Activated B cell treated with CpG ODN at 0.5 μM for 24 hours (primary cell): ENCODE measurements around the gene SMG6. TPM values are rescaled to one million over a fixed set of nuclear protein-coding genes. Genes with fewer than 3 reads are reported as not detected.

Source experiments
- ATAC-seq: fragments of 200-7000 bp; cut with Tn5 transposase; one replicate; pipeline ENCODE4 v1.10.0; 2021; ENCODE audit warnings: low read depth, mild to moderate bottlenecking, moderate library complexity
- CTCF ChIA-PET: fragments of 350-600 bp; sonication (Branson Sonifier 250); formaldehyde crosslinking; loops from one replicate; lab custom pipeline; 2021; ENCODE audit warnings: antibody characterized with exemption; lab: Charles Lee
- POLR2A ChIA-PET: fragments of 350-600 bp; sonication (Branson Sonifier 250); formaldehyde crosslinking; loops from one replicate; lab custom pipeline; 2021; ENCODE audit warnings: antibody characterized with exemption; lab: Charles Lee
- DNase-seq: peaks from one replicate; pipeline ENCODE4 v3.0.0; 2022
- H3K27ac Mint-ChIP-seq: one replicate; pipeline ENCODE4 v1.8.0; 2020; ENCODE audit warnings: mixed read lengths
- H3K27me3 Mint-ChIP-seq: one replicate; pipeline ENCODE4 v1.8.0; 2021; ENCODE audit warnings: mixed read lengths
- H3K36me3 Mint-ChIP-seq: one replicate; pipeline ENCODE4 v1.8.0; 2021; ENCODE audit warnings: low read depth, mixed read lengths
- H3K4me1 Mint-ChIP-seq: one replicate; pipeline ENCODE4 v1.8.0; 2021; ENCODE audit warnings: mixed read lengths
- H3K4me3 Mint-ChIP-seq: one replicate; pipeline ENCODE4 v1.8.0; 2020; ENCODE audit warnings: mild to moderate bottlenecking, mixed read lengths
- H3K9me3 Mint-ChIP-seq: one replicate; pipeline ENCODE4 v1.8.0; 2020; ENCODE audit warnings: mixed read lengths
- intact Hi-C: fragments of 100-400 bp; cut with micrococcal nuclease; formaldehyde crosslinking; loops from one replicate; pipeline ENCODE4 v1.15.1; 2024
- total RNA-seq: library from RNA; stranded (reverse); gene quantifications from 2 replicates; pipeline ENCODE4 v1.2.3, GENCODE V29; 2022
- TF ChIP-seq, protein P1 (sequence below): fragments of 200-600 bp; IDR thresholded peaks from one replicate; pipeline ENCODE4 v1.8.0; 2022; ENCODE audit warnings: antibody characterized with exemption, mild to moderate bottlenecking

Gene SMG6
- total RNA-seq, 1 donor from 2014 or later: 30.5 TPM

GRCh38 chr17:2122641-2123302 is 180.8 kb downstream of the SMG6 start:
- no peak for DNase-seq
- Mint-ChIP-seq H3K27ac (no peak overlapping the region), H3K4me3 (peak overlapping the region; percentile 16), H3K4me1 (peaks cover 29% of the 10 kb centered on the region), H3K9me3 (no peaks in the 10 kb centered on the region), H3K36me3 (peaks cover 20% of the 10 kb centered on the region), H3K27me3 (no peaks in the 10 kb centered on the region)
- intact Hi-C loops: loop anchor here (5.0 kb wide), 2 partner anchors 35 kb away; no protein-coding TSS in a partner anchor
- TF ChIP-seq, protein P1, sequence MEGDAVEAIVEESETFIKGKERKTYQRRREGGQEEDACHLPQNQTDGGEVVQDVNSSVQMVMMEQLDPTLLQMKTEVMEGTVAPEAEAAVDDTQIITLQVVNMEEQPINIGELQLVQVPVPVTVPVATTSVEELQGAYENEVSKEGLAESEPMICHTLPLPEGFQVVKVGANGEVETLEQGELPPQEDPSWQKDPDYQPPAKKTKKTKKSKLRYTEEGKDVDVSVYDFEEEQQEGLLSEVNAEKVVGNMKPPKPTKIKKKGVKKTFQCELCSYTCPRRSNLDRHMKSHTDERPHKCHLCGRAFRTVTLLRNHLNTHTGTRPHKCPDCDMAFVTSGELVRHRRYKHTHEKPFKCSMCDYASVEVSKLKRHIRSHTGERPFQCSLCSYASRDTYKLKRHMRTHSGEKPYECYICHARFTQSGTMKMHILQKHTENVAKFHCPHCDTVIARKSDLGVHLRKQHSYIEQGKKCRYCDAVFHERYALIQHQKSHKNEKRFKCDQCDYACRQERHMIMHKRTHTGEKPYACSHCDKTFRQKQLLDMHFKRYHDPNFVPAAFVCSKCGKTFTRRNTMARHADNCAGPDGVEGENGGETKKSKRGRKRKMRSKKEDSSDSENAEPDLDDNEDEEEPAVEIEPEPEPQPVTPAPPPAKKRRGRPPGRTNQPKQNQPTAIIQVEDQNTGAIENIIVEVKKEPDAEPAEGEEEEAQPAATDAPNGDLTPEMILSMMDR: no peak
- POLR2A ChIA-PET: interaction anchor here (0.5 to 0.9 kb wide), 2 partner anchors 29 to 33 kb away, joined by 3 read pairs; no protein-coding TSS in a partner anchor
- CTCF ChIA-PET: interaction anchor here (1.0 kb wide), 1 partner anchor 33 kb away, joined by 3 read pairs; no protein-coding TSS in a partner anchor
- ATAC-seq: peak; percentile 18

GRCh38 chr17:2120586-2121335 is 182.8 kb downstream of the SMG6 start:
- ChIA-PET CTCF (interaction anchor here (0.9 to 1.8 kb wide), 2 partner anchors 95 to 124 kb away, joined by 3 to 5 read pairs; no protein-coding TSS in a partner anchor), POLR2A (interaction anchor here (0.5 to 1.0 kb wide), 4 partner anchors 14 to 115 kb away, joined by 3 to 11 read pairs (median 3); no protein-coding TSS in a partner anchor)
- DNase-seq: no peak
- Mint-ChIP-seq H3K36me3 (peaks cover 14% of the 10 kb centered on the region), H3K9me3 (no peaks in the 10 kb centered on the region), H3K27ac (no peak overlapping the region), H3K27me3 (no peaks in the 10 kb centered on the region), H3K4me1 (peaks cover 29% of the 10 kb centered on the region), H3K4me3 (no peak overlapping the region)
- no peak for ATAC-seq
- intact Hi-C loops: loop anchor here (5.0 kb wide), 2 partner anchors 33 to 37 kb away; no protein-coding TSS in a partner anchor
- TF ChIP-seq, protein P1: no peak

DNA sequence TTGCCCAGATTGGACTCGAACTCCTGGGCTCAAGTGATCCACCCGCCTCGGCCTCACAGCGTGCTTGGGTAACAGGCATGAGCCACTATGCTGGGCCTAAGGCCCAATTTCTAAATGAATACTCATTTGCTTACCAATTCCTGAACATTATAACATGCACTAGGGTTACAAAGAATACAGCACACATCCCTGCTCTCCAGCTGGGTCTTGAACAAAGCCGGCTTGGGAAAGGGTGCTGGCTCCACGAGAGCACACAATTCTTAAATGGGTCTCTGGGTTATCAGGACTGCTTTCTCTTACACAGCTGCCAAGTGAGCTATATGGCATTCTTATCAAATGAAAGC is 190.3 kb downstream of the SMG6 start:
- DNase-seq (no peak), ATAC-seq (no peak)
- ChIA-PET POLR2A (no interaction called here), CTCF (no interaction called here)
- intact Hi-C loops: no loop called here
- H3K36me3 Mint-ChIP-seq: no peaks in the 10 kb centered on the region
- no peaks in the 10 kb centered on the region for H3K9me3 Mint-ChIP-seq
- no peak overlapping the region for H3K27ac Mint-ChIP-seq
- peaks cover 3% of the 10 kb centered on the region for H3K4me1 Mint-ChIP-seq
- no peak overlapping the region for H3K4me3 Mint-ChIP-seq
- no peaks in the 10 kb centered on the region for H3K27me3 Mint-ChIP-seq
- TF ChIP-seq, protein P1: no peak

DNA sequence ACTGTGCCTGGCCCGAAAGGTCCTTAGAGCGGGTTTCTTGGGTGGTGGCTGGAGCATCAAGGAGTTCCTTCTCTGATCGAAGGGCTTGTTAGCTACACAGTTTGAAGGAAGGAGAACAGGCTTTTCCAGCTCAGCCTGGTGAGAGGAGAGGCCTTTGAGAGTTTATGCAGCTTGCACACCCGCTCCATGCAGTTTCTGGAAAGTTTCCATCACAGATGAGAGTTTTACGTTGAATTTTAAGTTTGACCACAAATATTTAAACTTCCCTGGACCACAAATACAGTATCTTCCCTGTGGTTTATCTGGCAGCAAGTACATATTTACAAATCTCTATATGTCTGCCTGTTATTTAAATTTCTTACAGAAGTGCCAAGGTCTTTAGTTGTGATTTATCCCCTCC is 191.9 kb downstream of the SMG6 start:
- Mint-ChIP-seq H3K9me3 (no peaks in the 10 kb centered on the region), H3K36me3 (peaks cover 1% of the 10 kb centered on the region), H3K4me1 (no peaks in the 10 kb centered on the region), H3K27me3 (no peaks in the 10 kb centered on the region), H3K27ac (no peak overlapping the region), H3K4me3 (no peak overlapping the region)
- CTCF ChIA-PET: no interaction called here
- POLR2A ChIA-PET: interaction anchor here (2.0 kb wide), 1 partner anchor 22 kb away, joined by 7 read pairs; no protein-coding TSS in a partner anchor
- DNase-seq (no peak), ATAC-seq (no peak)
- intact Hi-C loops: no loop called here
- TF ChIP-seq, protein P1: no peak

DNA sequence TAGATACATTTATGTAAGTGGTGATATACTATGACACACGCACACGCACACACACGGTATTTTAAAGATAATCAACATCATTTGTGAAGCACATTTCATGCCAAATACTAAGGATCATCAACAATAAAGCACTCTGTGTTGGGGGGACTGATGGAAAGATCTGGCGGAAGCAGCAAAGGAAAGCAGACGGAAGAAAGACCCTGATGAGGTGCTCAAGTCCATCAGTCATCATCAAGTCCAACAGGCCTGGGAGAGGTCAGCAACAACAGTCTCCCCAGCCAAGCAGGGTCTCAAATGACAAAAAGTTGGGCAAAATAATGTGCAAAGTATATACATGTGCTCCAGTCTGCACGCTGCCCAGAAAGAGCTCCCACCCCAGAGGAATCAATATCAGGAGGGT is 193.1 kb downstream of the SMG6 start:
- Mint-ChIP-seq H3K9me3 (no peaks in the 10 kb centered on the region), H3K36me3 (peaks cover 1% of the 10 kb centered on the region), H3K4me3 (no peak overlapping the region), H3K4me1 (no peaks in the 10 kb centered on the region), H3K27ac (no peak overlapping the region), H3K27me3 (no peaks in the 10 kb centered on the region)
- no peak for DNase-seq
- ATAC-seq: no peak
- POLR2A ChIA-PET: no interaction called here
- CTCF ChIA-PET: no interaction called here
- TF ChIP-seq, protein P1: no peak
- intact Hi-C loops: no loop called here
